Right atrium auricular region (tissue), 2 donors: Measurements from ENCODE around the gene MAPKAPK3. TPM values are rescaled to one million over a fixed set of nuclear protein-coding genes. Genes with fewer than 3 reads are reported as not detected.

ENCODE experiments used
- DNase-seq: peaks from one replicate; pipeline ENCODE4 v3.0.0-alpha.2; 2019; ENCODE audit warnings: low spot score
- H3K27ac ChIP-seq, 2 donors: fragments of 200-600 bp; sonication (generic); 1 replicate in 1 of 2; 2 replicates in 1 of 2; pipeline ENCODE4 v1.5.1; 2016 to 2019
- H3K27me3 ChIP-seq, 2 donors: fragments of 200-600 bp; sonication (generic); one replicate each; pipeline versions ENCODE4 v1.5.1 to v1.6.0; 2017 to 2019
- H3K36me3 ChIP-seq: fragments of 200-600 bp; sonication (generic); one replicate; pipeline ENCODE4 v1.5.1; 2016
- H3K4me1 ChIP-seq, 2 donors: fragments of 200-600 bp; sonication (generic); one replicate each; pipeline versions ENCODE4 v1.5.1 to v1.6.0; 2017 to 2019
- H3K4me3 ChIP-seq, 2 donors: fragments of 200-600 bp; sonication (generic); 1 replicate in 1 of 2; 2 replicates in 1 of 2; pipeline ENCODE4 v1.5.1; 2017 to 2019; ENCODE audit warnings: mild to moderate bottlenecking in 1 of 2, moderate library complexity in 1 of 2
- H3K9me3 ChIP-seq, 2 donors: fragments of 200-600 bp; sonication (generic); one replicate each; pipeline ENCODE4 v1.5.1; 2019
- CTCF ChIP-seq, 2 donors: fragments of 200-600 bp; sonication (generic); IDR thresholded peaks; one replicate each; pipeline ENCODE4 v1.5.1; 2019; ENCODE audit warnings: antibody characterized with exemption in 2 of 2
- total RNA-seq, 2 donors: library from RNA; depleted of rRNA; stranded (reverse); fragments of >200 nt; gene quantifications; one replicate each; pipeline ENCODE4 v1.1.0, GENCODE V29; 2016

The MAPKAPK3 gene
- total RNA-seq, 2 donors from 2014 or later = 148 to 187 TPM

- Histone ChIP-seq H3K4me1 (peaks cover 0 to 4% of the 10 kb centered on the region in 2 donors), H3K36me3 (no peaks in the 10 kb centered on the region), H3K27ac (no peak overlapping the region), H3K9me3 (no peaks in the 10 kb centered on the region), H3K27me3 (no peaks in the 10 kb centered on the region), H3K4me3 (no peak overlapping the region)
- TF ChIP-seq CTCF (IDR thresholded peaks at IDR 0.05) = no peak
- no peak for DNase-seq
These were observed 40.5 kb downstream of the MAPKAPK3 start for GRCh38 chr3:50657407-50657806.

- no peaks in the 10 kb centered on the region for H3K27me3 ChIP-seq
- DNase-seq = no peak
- TF ChIP-seq CTCF (IDR thresholded peaks at IDR 0.05) = no peak
These were observed 40.9 kb downstream of the MAPKAPK3 start for GRCh38 chr3:50657816-50658215.

GRCh38 chr3:50658416-50658815 is 41.5 kb downstream of the MAPKAPK3 start:
- Histone ChIP-seq H3K36me3 (no peaks in the 10 kb centered on the region), H3K27ac (no peak overlapping the region), H3K27me3 (no peaks in the 10 kb centered on the region), H3K4me1 (peaks cover 0 to 7% of the 10 kb centered on the region in 2 donors), H3K4me3 (no peak overlapping the region), H3K9me3 (no peaks in the 10 kb centered on the region)
- no peak for TF ChIP-seq CTCF (IDR thresholded peaks at IDR 0.05)
- DNase-seq = no peak

More at GRCh38 chr3:50657816-50658215, 40.9 kb downstream of the MAPKAPK3 start:
- peaks cover 0 to 2% of the 10 kb centered on the region in 2 donors for H3K4me1 ChIP-seq
- H3K4me3 ChIP-seq = no peak overlapping the region
- no peaks in the 10 kb centered on the region for H3K36me3 ChIP-seq
- H3K27ac ChIP-seq = no peak overlapping the region
- no peaks in the 10 kb centered on the region for H3K9me3 ChIP-seq

- no peak for DNase-seq
- peaks cover 0 to 7% of the 10 kb centered on the region in 2 donors for H3K4me1 ChIP-seq
- H3K27me3 ChIP-seq = no peaks in the 10 kb centered on the region
- H3K27ac ChIP-seq = no peak overlapping the region
- H3K36me3 ChIP-seq = no peaks in the 10 kb centered on the region
- TF ChIP-seq CTCF (IDR thresholded peaks at IDR 0.05) = no peak
- H3K4me3 ChIP-seq = no peak overlapping the region
- H3K9me3 ChIP-seq = no peaks in the 10 kb centered on the region
These were observed 41.9 kb downstream of the MAPKAPK3 start for GRCh38 chr3:50658831-50659230.

- no peak overlapping the region for H3K4me3 ChIP-seq
- H3K4me1 ChIP-seq = peaks cover 0 to 7% of the 10 kb centered on the region in 2 donors
- TF ChIP-seq CTCF (IDR thresholded peaks at IDR 0.05) = no peak
- DNase-seq = no peak
- no peak overlapping the region for H3K27ac ChIP-seq
- H3K9me3 ChIP-seq = no peaks in the 10 kb centered on the region
- H3K36me3 ChIP-seq = no peaks in the 10 kb centered on the region
- no peaks in the 10 kb centered on the region for H3K27me3 ChIP-seq
These were observed 43.4 kb downstream of the MAPKAPK3 start for GRCh38 chr3:50660386-50660785.

- Histone ChIP-seq H3K4me3 (no peak overlapping the region), H3K36me3 (no peaks in the 10 kb centered on the region), H3K27me3 (no peaks in the 10 kb centered on the region), H3K9me3 (no peaks in the 10 kb centered on the region), H3K4me1 (peaks cover 0 to 7% of the 10 kb centered on the region in 2 donors), H3K27ac (no peak overlapping the region)
- TF ChIP-seq CTCF (IDR thresholded peaks at IDR 0.05) = no peak
- DNase-seq = no peak
These were observed 44.4 kb downstream of the MAPKAPK3 start for GRCh38 chr3:50661321-50661837.
